ENCODE measurements around the gene XPR1.

The XPR1 gene

DNA sequence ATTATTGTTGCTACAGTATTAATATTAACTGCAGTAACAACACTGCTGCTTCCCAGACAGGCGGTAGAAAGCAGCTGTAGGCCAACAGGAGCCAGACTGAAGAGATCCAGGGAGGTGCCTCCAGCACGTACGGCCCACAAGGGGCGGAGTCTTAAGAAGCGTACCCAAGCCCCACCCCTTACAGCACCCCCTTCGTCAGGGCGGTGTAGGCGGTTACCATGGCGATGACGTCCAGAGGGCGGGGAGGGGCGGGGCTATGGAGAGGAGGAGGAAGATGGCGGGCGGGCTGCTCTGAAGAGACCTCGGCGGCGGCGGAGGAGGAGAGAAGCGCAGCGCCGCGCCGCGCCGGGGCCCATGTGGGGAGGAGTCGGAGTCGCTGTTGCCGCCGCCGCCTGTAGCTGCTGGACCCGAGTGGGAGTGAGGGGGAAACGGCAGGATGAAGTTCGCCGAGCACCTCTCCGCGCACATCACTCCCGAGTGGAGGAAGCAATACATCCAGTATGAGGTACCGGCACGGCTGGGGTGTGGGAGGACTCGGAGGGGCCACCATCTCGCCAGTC is at the start of gene XPR1:
XPR1 (plus strand) TSS at position 257 of the 560 bp plus-strand sequence; CDS start at position 437, 180 bp downstream.
- peak; percentile 98 for DNase-seq

DNA sequence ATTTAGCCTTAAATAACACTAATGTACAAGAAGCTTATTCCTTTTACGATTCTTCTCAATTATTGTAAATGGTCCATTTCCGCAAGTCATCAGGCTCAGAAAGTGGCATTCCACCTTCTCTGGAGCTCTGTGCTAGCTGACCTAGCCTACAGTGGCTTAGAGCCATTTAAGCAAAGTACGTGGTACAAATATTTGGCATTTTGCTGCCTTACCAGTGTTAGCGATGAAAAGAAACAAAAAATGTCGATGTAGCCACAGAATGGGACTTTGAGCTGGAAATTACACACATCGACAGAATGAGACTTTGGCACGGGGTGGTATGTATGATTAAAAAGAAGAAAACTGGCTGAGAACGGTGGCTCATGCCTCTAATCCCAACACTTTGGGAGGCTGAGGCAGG is 47.0 kb upstream of the XPR1 start:
- DNase-seq, result no peak

DNA sequence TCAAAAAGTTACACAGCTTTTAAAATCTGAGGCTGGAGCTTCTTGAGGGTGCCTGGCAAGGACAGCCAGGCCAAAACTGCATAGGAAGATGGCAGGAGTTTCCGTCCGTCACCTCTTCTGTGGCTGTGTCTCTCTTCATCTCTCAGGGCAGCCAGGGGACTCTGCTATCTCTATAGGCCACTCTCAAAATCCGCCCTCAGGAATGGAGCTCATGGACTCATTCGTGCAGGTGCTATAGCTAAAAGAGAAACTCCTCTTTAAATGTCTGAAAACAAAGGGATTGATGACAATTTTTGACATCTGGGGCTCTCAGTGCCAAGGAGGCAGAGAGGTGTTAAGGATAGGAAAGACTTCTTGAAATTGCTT is 45.8 kb upstream of the XPR1 start:
- DNase-seq, result no peak

DNA sequence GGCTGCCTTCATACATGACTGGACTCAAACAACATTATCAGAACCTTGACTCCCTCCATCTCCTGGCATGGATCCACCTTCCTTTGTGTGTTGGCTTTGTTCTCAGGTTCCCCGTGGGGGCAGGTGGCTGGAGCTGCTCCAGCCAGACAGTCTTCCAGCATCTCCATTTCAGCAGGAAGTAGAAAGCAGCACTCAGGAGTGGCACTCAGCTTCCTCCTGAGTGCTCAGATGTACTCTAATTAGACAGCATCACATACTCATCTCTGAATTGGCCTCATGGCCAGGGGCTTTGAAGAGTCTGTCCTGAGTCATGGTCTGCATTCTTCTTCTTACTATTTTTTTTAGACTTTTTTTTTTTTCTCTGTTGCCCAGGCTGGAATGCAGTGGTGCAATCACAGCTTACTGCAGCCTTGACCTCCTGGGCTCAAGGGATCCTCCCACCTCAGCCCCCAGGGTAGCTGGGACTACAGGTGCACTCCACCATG is 45.1 kb upstream of the XPR1 start:
- no peak for DNase-seq

- no peak for DNase-seq
These were observed 43.7 kb upstream of the XPR1 start for GRCh38 chr1:180588121-180588520.

DNA sequence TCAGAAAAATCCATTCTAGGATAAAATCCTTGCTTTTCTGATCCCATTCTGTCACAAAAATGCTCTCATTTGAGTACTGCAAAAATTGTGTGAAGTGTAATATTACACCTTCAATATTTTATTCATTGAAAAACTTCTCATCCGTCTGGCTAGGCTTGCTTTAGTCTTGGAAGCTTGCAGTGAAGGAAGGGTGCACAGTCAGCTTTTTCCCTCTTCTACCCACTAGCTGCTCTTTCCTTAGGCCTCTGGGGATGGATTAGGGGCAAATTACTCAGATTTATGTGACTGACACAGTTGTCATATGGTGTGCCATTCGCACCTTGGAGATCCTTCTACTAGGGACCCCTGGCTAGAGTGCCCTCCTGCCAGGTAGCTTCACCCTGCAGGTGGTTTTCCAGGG is 40.9 kb upstream of the XPR1 start:
- DNase-seq, result no peak

GRCh38 chr1:180593382-180593781 is 38.4 kb upstream of the XPR1 start:
- DNase-seq, result no peak

- no peak for DNase-seq
These were observed 37.1 kb upstream of the XPR1 start for GRCh38 chr1:180594723-180595122.

DNA sequence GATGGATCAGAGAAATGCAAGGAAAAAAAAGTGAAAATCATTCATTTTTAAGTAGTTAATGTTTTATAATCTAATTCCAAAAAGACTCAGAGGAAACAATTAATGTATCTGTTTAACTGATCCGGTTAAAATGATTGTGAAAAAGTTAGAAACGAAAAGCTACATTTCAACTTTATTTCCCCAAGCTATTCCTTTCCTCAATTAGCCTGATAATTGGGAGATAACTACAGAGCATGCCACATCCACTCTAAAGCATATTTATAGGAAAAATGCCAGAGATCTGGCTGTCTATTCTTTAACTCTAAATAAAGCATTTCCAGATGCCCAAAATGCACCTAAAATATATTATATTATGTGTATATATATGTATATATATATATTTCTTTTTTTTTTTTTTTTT is 35.9 kb upstream of the XPR1 start:
- DNase-seq, result no peak

DNA sequence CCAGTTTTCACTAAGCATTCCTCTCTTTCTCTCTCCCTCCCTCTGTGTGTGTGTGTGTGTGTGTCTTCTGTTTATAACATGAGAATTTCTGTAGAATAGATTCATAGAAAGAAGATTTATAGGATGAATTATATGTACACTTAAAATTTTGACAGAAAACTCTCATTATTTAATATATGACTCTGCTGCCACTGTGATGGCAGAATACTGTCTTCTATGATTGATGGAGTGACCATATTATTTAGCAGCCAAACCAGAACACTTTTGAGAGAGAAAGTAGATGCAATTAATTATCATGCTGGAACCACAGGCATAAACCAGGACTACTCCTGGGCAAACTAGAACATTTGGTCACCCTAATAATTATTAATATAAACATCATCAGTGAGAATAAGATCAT is 34.3 kb upstream of the XPR1 start:
- no peak for DNase-seq

- DNase-seq, result no peak
These were observed 33.4 kb upstream of the XPR1 start for GRCh38 chr1:180598333-180598974.

DNA sequence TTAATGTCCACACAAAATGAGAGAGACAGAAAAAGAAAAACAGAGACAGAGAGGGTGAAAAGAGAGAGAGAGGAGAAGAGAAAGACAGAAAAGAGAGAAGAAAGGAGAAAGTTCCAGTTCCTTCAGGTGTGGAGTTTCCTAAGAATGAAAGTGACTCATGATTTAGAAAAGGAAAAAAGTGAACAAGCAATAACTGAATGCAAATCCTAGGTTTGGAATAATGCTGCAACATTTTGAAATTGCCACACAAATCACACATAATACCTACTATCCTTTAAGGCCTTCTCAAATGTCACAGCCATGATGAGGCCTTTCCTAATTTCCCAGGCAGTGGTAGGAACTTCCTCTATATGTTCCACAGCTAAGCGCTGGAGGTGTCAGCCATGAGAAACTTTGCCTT is 31.5 kb upstream of the XPR1 start:
- DNase-seq, result no peak

DNA sequence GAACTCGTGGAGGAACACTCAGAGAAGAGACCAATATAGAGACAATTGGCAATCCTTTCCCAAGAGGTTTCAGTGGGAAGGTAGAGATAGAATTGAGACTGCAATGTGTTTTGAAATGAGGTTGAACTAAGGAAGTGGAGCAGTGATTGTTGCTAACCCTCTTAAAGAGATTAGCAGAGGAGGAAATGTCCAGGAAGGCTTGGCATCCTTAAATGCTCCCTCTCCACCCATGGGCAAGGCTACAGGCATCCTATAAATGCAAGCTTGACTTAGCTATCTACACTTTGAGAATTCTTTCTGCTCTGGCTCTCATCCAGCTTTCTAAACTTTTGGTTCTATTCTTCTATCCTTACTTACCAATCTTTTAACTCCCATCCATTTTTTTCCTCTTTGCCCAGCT is 30.3 kb upstream of the XPR1 start:
- DNase-seq, result no peak

DNA sequence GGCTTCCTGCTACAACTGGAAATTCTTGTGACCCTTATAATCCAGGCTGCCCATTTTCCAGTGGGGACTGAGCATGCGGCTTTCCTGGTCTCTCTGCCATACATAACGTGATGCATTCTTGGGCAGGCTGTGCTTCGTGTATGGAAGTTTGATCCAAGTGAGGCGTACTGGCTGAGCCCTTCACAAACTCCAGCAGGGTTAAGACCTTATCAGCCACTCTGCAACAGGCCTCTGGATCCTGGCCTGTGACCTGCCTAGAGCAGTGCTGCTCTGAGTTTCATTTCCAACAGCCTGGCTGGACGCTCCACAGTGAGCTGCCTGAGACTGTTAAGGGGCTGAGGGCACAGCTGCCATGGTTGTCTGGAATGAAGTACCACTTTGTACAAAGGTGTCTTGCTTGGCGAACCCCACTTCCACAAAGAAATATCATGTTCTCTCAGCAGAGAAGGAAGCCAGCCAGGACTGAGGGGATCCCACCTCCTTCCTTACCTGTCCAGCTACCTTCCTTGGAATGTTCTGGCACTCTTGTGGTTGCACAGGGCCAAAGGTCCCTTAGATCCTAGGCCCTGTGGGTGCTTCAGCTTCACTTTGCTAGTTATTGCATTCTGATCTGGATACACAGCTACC is 28.5 kb upstream of the XPR1 start:
- no peak for DNase-seq

DNA sequence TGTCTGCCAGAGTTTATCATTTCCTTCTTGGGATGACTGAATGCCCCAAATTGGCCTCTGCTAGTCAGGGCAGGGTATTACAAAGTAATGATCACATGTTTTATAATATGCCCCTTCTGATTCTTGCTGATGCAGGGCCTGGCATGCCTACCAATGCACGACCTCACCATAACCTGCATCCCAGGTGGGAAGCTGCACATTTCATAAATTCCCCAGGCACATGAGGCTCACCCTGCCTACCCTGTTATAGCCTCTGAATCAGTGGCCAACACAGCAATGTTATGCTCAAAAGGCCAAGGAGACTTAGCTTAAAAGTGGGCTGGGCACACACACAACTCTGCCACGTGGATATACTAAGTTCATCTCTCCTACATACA is 28.0 kb upstream of the XPR1 start:
- no peak for DNase-seq

DNA sequence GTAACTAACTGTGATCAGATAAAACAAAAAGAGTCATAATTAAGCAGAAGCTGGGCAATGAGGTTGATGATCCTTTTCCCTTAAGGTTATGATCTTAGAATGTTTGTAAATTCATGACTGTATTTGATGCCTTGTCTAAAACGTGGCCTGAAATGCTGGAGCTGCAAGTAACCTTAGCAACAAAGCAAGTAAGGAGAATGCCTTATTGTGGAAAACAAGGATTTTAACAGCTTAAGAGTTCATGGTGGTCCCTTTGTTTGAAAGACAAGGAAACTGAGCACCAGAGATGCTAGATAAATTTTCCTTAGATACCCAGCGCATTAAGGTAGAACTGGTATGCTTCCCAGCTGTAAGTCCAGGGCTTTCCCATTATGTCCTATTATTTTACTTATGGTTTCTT is 25.7 kb upstream of the XPR1 start:
- DNase-seq, result no peak

- no peak for DNase-seq
These were observed 21.9 kb upstream of the XPR1 start for GRCh38 chr1:180609643-180610555.

DNA sequence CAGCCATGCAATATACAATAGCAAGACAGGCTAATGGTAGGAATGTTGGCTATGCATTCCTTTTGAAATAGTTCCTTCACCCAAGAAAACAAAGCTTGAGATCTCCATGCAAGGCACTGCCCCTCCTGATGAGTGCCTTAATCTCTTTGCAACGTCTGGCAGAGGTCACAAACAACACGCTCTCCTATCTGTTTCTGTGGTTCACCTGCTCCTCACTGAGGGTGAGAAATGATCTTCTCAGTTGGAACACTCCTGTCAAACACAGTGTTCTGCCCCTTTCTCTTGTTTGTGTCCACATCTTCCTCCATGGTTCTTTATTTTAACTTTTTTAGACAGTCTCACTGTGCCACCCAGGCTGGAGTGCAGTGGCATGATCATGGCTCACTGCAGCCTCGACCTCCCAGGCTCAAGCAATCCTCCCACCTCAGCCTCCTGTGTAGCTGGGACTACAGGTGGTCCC is 21.2 kb upstream of the XPR1 start:
- no peak for DNase-seq

DNA sequence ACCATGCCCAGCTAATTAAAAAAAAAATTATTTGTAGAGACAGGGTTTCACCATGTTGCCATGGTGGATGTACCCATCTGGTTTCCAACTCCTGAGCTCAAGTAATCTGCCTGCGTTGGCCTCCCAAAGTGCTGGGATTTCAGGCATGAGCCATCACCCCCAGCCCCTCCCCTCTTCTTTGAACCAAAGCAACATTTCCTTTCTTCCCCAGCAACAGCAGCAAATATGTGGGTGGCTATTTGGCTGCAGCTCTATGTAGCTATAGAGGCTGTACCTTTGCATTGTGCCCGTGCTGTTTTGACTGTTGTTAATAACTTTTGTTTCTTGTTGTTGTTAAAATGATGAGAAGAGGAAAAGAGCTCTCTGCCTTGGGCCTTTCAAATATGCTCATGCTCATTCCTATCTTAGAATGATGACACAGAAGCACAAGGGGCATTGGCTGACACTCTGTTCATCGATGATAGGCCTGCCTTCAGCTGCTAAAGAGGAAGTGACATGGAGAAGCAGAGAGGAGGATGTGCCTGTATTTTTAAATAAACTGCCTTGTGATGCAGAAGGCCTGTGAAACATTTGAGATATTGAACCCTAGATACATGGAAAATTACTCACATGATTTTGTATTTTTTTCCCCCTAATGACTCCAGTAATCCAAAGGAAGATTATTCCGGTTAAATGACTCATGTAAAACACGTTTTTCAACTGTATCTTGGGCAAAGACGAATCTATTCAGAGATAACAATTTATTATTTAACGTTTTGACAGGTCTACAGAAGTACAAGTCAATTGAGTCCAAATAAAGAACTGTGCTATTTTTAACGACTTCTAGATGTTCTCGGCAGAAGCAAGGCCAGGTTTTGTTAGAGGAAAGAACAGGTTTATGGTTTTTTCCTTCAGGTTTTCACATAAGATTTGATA is 20.5 kb upstream of the XPR1 start:
- no peak for DNase-seq

- no peak for DNase-seq
These were observed 19.2 kb upstream of the XPR1 start for GRCh38 chr1:180612632-180613031.

DNA sequence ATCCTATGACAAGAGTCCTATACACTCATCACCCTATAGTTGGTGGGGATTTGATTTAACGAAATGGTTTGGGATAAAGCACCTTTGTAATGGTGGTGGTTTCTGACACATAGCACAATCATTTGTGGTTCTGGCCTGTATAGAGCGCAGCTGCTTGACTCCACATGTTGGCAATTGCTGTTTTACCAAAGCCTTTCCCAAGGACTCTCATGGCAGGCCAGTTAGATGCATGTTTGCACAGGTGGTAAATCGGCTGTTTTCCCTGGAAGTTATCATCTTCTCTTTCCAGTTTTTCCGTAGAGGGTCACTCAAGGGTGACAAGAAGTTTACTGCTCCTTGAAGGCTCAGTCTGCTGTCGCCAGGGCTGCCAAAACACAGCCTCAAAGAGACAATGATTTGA is 17.1 kb upstream of the XPR1 start:
- no peak for DNase-seq

Measured in activated CD8-positive, alpha-beta memory T cell treated with anti-CD3 and anti-CD28 coated beads for 24 hours (primary cell).